ENCODE data around the gene ILF2.

DNA sequence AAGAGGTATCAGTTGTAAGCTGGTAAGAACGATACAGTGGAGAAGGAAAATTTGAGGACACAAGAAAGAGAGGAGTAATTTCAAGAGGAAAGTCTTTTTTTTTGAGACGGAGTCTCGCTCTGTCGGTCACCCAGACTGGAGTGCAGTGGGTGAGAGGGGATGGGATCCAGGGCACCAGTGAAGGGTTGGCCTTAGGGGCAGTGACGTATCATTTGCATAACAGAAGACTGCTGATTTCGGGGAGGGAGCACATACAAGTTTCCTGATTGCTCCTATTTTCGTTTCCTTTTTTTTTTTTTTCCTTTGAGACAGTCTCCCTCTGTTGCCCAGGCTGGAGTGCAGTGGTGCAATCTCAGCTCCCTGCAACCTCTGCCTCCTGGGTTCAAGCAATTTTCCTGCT, 47.7 kb downstream of the ILF2 start:
- TF ChIP-seq, protein P1, sequence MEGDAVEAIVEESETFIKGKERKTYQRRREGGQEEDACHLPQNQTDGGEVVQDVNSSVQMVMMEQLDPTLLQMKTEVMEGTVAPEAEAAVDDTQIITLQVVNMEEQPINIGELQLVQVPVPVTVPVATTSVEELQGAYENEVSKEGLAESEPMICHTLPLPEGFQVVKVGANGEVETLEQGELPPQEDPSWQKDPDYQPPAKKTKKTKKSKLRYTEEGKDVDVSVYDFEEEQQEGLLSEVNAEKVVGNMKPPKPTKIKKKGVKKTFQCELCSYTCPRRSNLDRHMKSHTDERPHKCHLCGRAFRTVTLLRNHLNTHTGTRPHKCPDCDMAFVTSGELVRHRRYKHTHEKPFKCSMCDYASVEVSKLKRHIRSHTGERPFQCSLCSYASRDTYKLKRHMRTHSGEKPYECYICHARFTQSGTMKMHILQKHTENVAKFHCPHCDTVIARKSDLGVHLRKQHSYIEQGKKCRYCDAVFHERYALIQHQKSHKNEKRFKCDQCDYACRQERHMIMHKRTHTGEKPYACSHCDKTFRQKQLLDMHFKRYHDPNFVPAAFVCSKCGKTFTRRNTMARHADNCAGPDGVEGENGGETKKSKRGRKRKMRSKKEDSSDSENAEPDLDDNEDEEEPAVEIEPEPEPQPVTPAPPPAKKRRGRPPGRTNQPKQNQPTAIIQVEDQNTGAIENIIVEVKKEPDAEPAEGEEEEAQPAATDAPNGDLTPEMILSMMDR (IDR thresholded peaks at IDR 0.05), result no peak
- no peak for TF ChIP-seq ZFX (IDR thresholded peaks at IDR 0.05; ENCODE audit: borderline replicate concordance)
